SK-N-SH (cell line): ENCODE data around the gene CRIP2.

Experiments used
- CTCF ChIP-seq: fragments of 200-600 bp; sonication (generic); IDR thresholded peaks from 2 replicates; pipeline ENCODE4 v1.6.1; 2017; ENCODE audit warnings: antibody characterized with exemption, mild to moderate bottlenecking, moderate library complexity
- EZH2phosphoT487 ChIP-seq: fragments of 200-600 bp; sonication (generic); IDR thresholded peaks from 2 replicates; pipeline ENCODE4 v1.6.1; 2017; ENCODE audit warnings: low read depth, mixed run types, mild to moderate bottlenecking, antibody characterized with exemption, moderate library complexity, borderline replicate concordance
- GABPA ChIP-seq: IDR thresholded peaks from 2 replicates; pipeline ENCODE4 v1.4.0; 2012; ENCODE audit warnings: low read depth, mild to moderate bottlenecking
- NFIC ChIP-seq: IDR thresholded peaks from 2 replicates; pipeline ENCODE4 v1.4.0; 2012; ENCODE audit warnings: borderline replicate concordance
- POLR2AphosphoS5 ChIP-seq: IDR thresholded peaks from 2 replicates; pipeline ENCODE4 v1.6.1; 2012; ENCODE audit warnings: low read depth, low read length
- RAD21 ChIP-seq: IDR thresholded peaks from 2 replicates; pipeline ENCODE4 v1.6.1; 2012; ENCODE audit warnings: mild to moderate bottlenecking, low read length
- RXRA ChIP-seq: IDR thresholded peaks from 2 replicates; pipeline ENCODE4 v1.4.0; 2012; ENCODE audit warnings: low read depth, mild to moderate bottlenecking, borderline replicate concordance
- SMC3 ChIP-seq: IDR thresholded peaks from 2 replicates; pipeline ENCODE4 v1.6.1; 2012; ENCODE audit warnings: low read depth, low read length, improper control_type of control experiment
- TEAD4 ChIP-seq: IDR thresholded peaks from 2 replicates; pipeline ENCODE4 v1.4.0; 2012; ENCODE audit warnings: mild to moderate bottlenecking, borderline replicate concordance; ENCODE audit not compliant: insufficient read depth
- USF1 ChIP-seq: IDR thresholded peaks from 2 replicates; pipeline ENCODE4 v1.4.0; 2012; ENCODE audit warnings: low read depth, borderline replicate concordance
- YY1 ChIP-seq: IDR thresholded peaks from 2 replicates; pipeline ENCODE4 v1.4.0; 2012; ENCODE audit warnings: low read depth, mild to moderate bottlenecking

- TF ChIP-seq YY1 = no peak
- TF ChIP-seq CTCF = no peak
- TF ChIP-seq RAD21 = no peak
- TF ChIP-seq USF1 = no peak
- TF ChIP-seq SMC3 = no peak
- TF ChIP-seq TEAD4 = no peak
- TF ChIP-seq POLR2AphosphoS5 = no peak
- TF ChIP-seq EZH2phosphoT487 = no peak
- TF ChIP-seq RXRA = no peak
- TF ChIP-seq GABPA = no peak
- TF ChIP-seq NFIC = no peak
Observed at GRCh38 chr14:105473677-105474482, 741 bp upstream of the CRIP2 start.
